ENCODE measurements around the gene JAG1. TPM values are rescaled to one million over a fixed set of nuclear protein-coding genes. Genes with fewer than 3 reads are reported as not detected.
A peak's percentile ranks its signal among the peaks of the same experiment; 100 is the strongest.

JAG1 gene
- total RNA-seq, 1 donor from 2014 or later: 60.5 TPM

DNA sequence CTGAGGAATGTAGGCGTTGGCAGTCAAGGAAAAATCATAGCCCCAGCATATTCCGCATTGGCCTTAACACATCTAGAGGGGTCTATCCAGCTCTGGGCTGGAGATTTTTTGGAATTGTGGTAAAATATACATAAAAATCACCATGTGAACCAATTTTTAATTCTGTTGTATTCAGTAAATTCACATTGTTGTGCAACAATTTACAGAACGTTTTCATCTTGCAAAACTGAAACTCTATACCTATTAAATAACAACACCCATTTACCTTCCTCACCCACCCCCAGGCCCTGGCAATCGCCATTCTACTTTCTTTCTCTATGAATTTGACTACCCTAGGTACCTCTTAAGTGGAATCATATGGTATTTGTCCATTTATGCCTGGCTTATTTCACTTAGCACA lies 6.8 kb upstream of the JAG1 start:
- H3K36me3 ChIP-seq (ENCODE audit: control insufficient read depth in 3 of 3, insufficient read depth in 3 of 3, low read length in 3 of 3): no peaks in the 10 kb centered on the region
- H3K4me3 ChIP-seq (ENCODE audit: low read length in 3 of 3): no peak overlapping the region
- H3K4me1 ChIP-seq (ENCODE audit: control insufficient read depth in 3 of 3, insufficient read depth in 3 of 3, low read length in 3 of 3): no peaks in the 10 kb centered on the region
- no peak overlapping the region for H3K9ac ChIP-seq (ENCODE audit: low read depth in 1 of 3, low read length in 3 of 3)
- no peaks in the 10 kb centered on the region for H3K27me3 ChIP-seq (ENCODE audit: control insufficient read depth in 3 of 3, insufficient read depth in 3 of 3, low read length in 3 of 3)
- no peak overlapping the region for H3K27ac ChIP-seq (ENCODE audit: low read depth, low read length)
- no peaks in the 10 kb centered on the region for H3K9me3 ChIP-seq (ENCODE audit: control insufficient read depth in 3 of 3, low read length in 3 of 3)

DNA sequence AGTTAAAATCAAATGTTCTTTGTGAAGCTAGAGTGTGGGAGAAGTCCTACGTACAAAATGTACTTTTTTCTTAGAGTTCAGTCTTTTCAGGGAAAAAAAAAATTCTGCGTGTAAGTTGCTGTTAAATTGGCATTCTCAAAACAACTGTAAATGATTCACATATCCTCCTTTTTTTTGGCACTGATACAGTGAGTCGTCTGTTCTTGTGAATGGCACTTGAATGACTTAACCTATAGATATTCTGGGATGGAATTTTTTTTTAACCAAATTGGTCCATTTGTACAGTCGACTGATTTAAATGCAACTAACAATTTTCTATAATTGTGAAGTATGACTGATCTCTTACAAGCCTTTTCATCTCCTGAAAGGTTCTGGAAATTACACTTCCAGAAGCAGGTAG lies 5.5 kb upstream of the JAG1 start:
- Histone ChIP-seq H3K9ac (ENCODE audit: low read depth in 1 of 3, low read length in 3 of 3) (no peak overlapping the region), H3K27me3 (ENCODE audit: control insufficient read depth in 3 of 3, insufficient read depth in 3 of 3, low read length in 3 of 3) (no peaks in the 10 kb centered on the region), H3K9me3 (ENCODE audit: control insufficient read depth in 3 of 3, low read length in 3 of 3) (no peaks in the 10 kb centered on the region), H3K27ac (ENCODE audit: low read depth, low read length) (no peak overlapping the region), H3K4me1 (ENCODE audit: control insufficient read depth in 3 of 3, insufficient read depth in 3 of 3, low read length in 3 of 3) (peaks cover 0 to 9% (median 3%) of the 10 kb centered on the region in 3 donors), H3K4me3 (ENCODE audit: low read length in 3 of 3) (no peak overlapping the region), H3K36me3 (ENCODE audit: control insufficient read depth in 3 of 3, insufficient read depth in 3 of 3, low read length in 3 of 3) (no peaks in the 10 kb centered on the region)

DNA sequence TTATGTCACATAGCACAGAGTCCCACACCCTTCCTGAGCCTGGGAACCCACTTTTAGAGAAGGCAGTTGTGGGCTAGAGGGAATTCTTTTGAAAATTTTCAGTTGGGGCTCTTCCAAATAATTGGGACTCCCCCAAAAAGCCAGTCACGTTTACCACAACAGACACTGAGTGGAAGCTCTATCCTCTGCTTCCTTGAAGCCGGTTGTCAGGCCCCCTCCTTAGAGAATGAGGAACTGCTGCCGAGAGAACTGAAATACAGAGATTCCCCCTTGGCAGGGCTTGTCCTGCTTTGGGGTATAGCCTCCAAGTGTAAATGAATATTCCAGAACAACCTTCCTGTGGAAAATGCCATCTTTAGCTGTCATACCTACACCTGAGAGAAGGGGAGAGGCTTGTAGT lies 2.7 kb upstream of the JAG1 start:
- Histone ChIP-seq H3K4me3 (ENCODE audit: low read length in 3 of 3) (no peak overlapping the region), H3K9me3 (ENCODE audit: control insufficient read depth in 3 of 3, low read length in 3 of 3) (no peaks in the 10 kb centered on the region), H3K9ac (ENCODE audit: low read depth in 1 of 3, low read length in 3 of 3) (no peak overlapping the region), H3K27me3 (ENCODE audit: control insufficient read depth in 3 of 3, insufficient read depth in 3 of 3, low read length in 3 of 3) (no peaks in the 10 kb centered on the region), H3K27ac (ENCODE audit: low read depth, low read length) (no peak overlapping the region), H3K36me3 (ENCODE audit: control insufficient read depth in 3 of 3, insufficient read depth in 3 of 3, low read length in 3 of 3) (no peaks in the 10 kb centered on the region), H3K4me1 (ENCODE audit: control insufficient read depth in 3 of 3, insufficient read depth in 3 of 3, low read length in 3 of 3) (peaks cover 0 to 16% (median 6%) of the 10 kb centered on the region in 3 donors)

DNA sequence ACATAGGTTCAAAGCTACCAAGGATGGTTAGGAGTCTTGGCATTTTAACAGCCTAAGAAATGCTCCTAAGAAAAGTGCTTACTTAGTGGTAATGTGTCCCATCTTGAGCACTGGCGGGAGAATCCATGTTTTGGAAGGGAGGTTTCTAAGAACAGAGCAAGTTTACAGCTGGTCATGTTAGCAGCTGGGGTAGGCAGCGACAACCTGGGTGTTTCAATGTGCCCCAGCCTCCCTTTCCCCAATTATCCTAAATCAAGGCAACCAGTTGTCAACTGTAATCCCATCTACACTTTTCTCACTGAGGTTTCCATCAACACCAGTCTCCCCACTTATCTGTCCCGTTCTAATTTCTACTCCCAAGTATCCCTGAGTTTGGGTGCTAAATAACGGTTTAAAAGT lies 1.6 kb upstream of the JAG1 start:
- Histone ChIP-seq H3K4me3 (ENCODE audit: low read length in 3 of 3) (peak overlapping the region in 1 of 3 donors; percentile 86), H3K9ac (ENCODE audit: low read depth in 1 of 3, low read length in 3 of 3) (no peak overlapping the region), H3K27ac (ENCODE audit: low read depth, low read length) (no peak overlapping the region), H3K4me1 (ENCODE audit: control insufficient read depth in 3 of 3, insufficient read depth in 3 of 3, low read length in 3 of 3) (peaks cover 6 to 16% (median 9%) of the 10 kb centered on the region in 3 donors), H3K36me3 (ENCODE audit: control insufficient read depth in 3 of 3, insufficient read depth in 3 of 3, low read length in 3 of 3) (no peaks in the 10 kb centered on the region), H3K27me3 (ENCODE audit: control insufficient read depth in 3 of 3, insufficient read depth in 3 of 3, low read length in 3 of 3) (no peaks in the 10 kb centered on the region), H3K9me3 (ENCODE audit: control insufficient read depth in 3 of 3, low read length in 3 of 3) (no peaks in the 10 kb centered on the region)

DNA sequence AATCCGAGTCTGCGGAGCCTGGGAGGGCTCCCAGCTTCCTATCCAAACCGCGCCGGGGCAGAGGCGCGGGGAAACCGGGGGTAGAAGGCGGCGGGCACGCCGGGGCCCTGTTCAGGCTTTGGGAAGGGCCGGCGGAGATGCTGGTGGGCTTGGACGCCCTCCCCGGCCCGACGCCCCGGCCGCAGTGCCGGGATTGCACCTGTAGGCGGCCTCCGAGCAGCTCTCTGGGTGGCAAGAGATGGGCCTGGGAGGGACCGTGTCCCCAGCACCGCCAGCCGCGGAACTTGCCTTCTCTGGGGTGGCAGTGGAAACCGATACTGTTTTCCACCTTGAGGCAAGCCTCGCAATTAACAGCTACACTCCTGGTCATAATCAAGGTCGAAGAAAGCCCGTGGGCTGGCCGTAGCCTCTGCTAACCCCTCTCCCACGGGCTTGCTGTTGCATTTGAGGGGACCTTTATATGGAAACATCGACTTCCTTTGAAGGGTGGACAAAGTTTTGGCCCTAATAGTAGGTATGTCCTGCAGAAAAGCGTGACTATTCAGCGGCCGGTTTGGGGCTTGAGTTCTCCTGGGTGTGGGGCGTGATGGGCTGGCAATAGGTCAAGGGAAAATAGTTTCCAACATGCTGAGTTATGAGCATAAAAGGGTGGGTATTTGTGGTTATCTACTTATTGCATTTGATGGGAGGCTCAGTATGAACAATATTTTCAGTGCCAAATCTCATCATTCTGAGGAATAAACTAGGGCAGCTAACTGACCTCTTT lies 1.1 kb upstream of the JAG1 start:
- no peaks in the 10 kb centered on the region for H3K9me3 ChIP-seq (ENCODE audit: control insufficient read depth in 3 of 3, low read length in 3 of 3)
- no peaks in the 10 kb centered on the region for H3K36me3 ChIP-seq (ENCODE audit: control insufficient read depth in 3 of 3, insufficient read depth in 3 of 3, low read length in 3 of 3)
- H3K4me3 ChIP-seq (ENCODE audit: low read length in 3 of 3): peak overlapping the region; percentile 78 to 88 (median 86)
- peak overlapping the region; percentile 85 to 89 (median 87) for H3K9ac ChIP-seq (ENCODE audit: low read depth in 1 of 3, low read length in 3 of 3)
- H3K27ac ChIP-seq (ENCODE audit: low read depth, low read length): peak overlapping the region; percentile 89
- no peaks in the 10 kb centered on the region for H3K27me3 ChIP-seq (ENCODE audit: control insufficient read depth in 3 of 3, insufficient read depth in 3 of 3, low read length in 3 of 3)
- H3K4me1 ChIP-seq (ENCODE audit: control insufficient read depth in 3 of 3, insufficient read depth in 3 of 3, low read length in 3 of 3): peaks cover 6 to 19% (median 12%) of the 10 kb centered on the region in 3 donors

DNA sequence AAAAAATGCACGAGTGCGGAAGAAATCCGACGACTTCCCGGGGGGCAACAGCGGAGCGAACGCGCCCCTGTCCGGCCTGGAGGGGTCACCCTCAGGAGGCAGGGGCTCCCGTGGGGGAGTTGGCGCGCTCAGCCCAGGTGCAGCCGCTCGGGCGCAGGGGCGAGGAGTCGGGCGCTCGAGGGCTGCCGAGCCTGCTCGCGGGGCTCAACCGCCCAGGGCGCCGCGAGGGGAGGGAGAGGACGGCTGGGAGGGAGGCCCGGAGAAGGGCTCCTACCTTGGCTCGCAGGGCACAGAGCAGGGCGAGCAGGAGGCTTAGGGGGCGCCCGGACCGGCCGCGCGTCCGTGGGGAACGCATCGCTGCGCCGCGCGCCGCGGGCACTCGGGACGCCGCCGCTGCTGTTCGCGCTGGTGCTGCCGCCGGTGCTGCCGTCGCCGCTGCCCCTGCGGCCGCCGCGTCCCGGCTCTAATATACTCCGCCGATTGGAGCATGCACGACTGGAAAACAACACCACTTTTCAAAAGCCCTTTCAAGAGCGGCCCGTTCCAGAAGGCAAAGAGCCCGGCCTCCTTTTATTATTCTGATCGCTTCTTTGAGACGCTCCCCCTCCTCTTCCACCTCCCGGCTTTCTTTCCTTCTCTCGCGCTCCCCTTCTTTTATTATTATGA lies 490 bp downstream of the JAG1 start:
- H3K27me3 ChIP-seq (ENCODE audit: control insufficient read depth in 3 of 3, insufficient read depth in 3 of 3, low read length in 3 of 3): no peaks in the 10 kb centered on the region
- peak overlapping the region; percentile 78 to 88 (median 86) for H3K4me3 ChIP-seq (ENCODE audit: low read length in 3 of 3)
- peak overlapping the region; percentile 89 for H3K27ac ChIP-seq (ENCODE audit: low read depth, low read length)
- peaks cover 10 to 24% (median 24%) of the 10 kb centered on the region in 3 donors for H3K4me1 ChIP-seq (ENCODE audit: control insufficient read depth in 3 of 3, insufficient read depth in 3 of 3, low read length in 3 of 3)
- peak overlapping the region; percentile 85 to 89 (median 87) for H3K9ac ChIP-seq (ENCODE audit: low read depth in 1 of 3, low read length in 3 of 3)
- H3K9me3 ChIP-seq (ENCODE audit: control insufficient read depth in 3 of 3, low read length in 3 of 3): no peaks in the 10 kb centered on the region
- peaks cover 0 to 4% (median 0%) of the 10 kb centered on the region in 3 donors for H3K36me3 ChIP-seq (ENCODE audit: control insufficient read depth in 3 of 3, insufficient read depth in 3 of 3, low read length in 3 of 3)

DNA sequence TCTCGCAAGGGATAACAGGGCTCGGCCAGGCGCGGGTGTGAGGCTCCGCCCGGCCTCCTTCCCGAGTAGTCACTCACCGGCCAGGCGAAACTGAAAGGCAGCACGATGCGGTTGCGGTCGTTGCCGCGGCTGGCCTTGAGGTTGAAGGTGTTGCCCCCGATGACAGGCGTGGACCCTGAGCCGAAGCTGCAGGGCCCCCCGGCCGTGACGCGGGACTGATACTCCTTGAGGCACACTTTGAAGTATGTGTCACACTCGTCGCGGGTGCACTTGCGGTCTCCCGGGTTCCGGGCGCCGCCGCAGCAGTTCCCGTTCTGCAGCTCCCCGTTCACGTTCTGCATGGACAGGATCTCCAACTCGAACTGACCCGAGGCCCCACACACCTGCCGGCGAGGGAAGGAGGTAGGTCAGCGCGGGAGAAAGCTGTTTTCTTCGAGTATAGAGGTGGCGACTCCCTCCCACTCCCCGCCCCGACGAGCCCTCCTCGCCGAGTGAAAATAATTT lies 1.1 kb downstream of the JAG1 start:
- Histone ChIP-seq H3K9me3 (ENCODE audit: control insufficient read depth in 3 of 3, low read length in 3 of 3) (no peaks in the 10 kb centered on the region), H3K9ac (ENCODE audit: low read depth in 1 of 3, low read length in 3 of 3) (peak overlapping the region; percentile 85 to 89 (median 87)), H3K4me1 (ENCODE audit: control insufficient read depth in 3 of 3, insufficient read depth in 3 of 3, low read length in 3 of 3) (peaks cover 15 to 29% (median 28%) of the 10 kb centered on the region in 3 donors), H3K4me3 (ENCODE audit: low read length in 3 of 3) (peak overlapping the region; percentile 78 to 88 (median 86)), H3K27me3 (ENCODE audit: control insufficient read depth in 3 of 3, insufficient read depth in 3 of 3, low read length in 3 of 3) (no peaks in the 10 kb centered on the region), H3K27ac (ENCODE audit: low read depth, low read length) (peak overlapping the region; percentile 89), H3K36me3 (ENCODE audit: control insufficient read depth in 3 of 3, insufficient read depth in 3 of 3, low read length in 3 of 3) (peaks cover 0 to 8% (median 2%) of the 10 kb centered on the region in 3 donors)

DNA sequence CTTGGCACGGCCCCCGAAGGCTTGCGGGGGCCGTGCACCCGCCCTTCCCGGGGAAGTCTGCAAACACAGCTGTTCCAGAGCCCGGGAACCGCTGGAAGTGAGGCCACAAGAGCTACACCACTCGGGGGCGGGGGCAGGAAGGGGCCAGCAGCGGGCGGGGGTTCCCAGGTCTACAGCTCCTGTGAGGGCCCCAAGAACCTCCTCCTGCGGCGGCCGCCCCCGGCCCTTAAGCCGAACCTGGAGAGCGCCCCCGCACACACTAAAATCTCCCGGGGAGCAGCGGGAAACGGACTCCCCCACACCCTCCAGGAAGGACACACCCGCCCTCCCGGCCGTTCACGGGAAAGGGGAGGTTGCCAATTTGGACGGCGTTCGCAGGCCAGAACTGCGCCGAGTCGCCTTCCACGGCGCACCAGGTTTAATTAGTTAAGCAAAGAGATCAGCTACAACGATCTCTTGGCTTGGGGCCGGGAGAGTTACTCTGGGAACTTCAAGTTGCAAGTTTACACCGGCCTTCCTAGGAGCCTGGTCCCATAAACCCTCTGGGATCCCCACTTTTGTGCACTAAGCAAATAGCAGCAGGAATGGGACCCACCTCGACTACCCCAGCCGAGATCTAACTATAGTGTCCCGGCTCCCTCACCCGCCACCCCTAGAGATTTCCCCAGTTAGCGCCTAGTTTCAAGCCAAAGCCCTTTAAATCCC lies 1.7 kb downstream of the JAG1 start:
- peak overlapping the region; percentile 89 for H3K27ac ChIP-seq (ENCODE audit: low read depth, low read length)
- H3K27me3 ChIP-seq (ENCODE audit: control insufficient read depth in 3 of 3, insufficient read depth in 3 of 3, low read length in 3 of 3): no peaks in the 10 kb centered on the region
- peak overlapping the region; percentile 85 to 89 (median 87) for H3K9ac ChIP-seq (ENCODE audit: low read depth in 1 of 3, low read length in 3 of 3)
- H3K36me3 ChIP-seq (ENCODE audit: control insufficient read depth in 3 of 3, insufficient read depth in 3 of 3, low read length in 3 of 3): peaks cover 0 to 10% (median 2%) of the 10 kb centered on the region in 3 donors
- peak overlapping the region; percentile 78 to 88 (median 86) for H3K4me3 ChIP-seq (ENCODE audit: low read length in 3 of 3)
- H3K4me1 ChIP-seq (ENCODE audit: control insufficient read depth in 3 of 3, insufficient read depth in 3 of 3, low read length in 3 of 3): peaks cover 20 to 34% (median 34%) of the 10 kb centered on the region in 3 donors
- no peaks in the 10 kb centered on the region for H3K9me3 ChIP-seq (ENCODE audit: control insufficient read depth in 3 of 3, low read length in 3 of 3)

DNA sequence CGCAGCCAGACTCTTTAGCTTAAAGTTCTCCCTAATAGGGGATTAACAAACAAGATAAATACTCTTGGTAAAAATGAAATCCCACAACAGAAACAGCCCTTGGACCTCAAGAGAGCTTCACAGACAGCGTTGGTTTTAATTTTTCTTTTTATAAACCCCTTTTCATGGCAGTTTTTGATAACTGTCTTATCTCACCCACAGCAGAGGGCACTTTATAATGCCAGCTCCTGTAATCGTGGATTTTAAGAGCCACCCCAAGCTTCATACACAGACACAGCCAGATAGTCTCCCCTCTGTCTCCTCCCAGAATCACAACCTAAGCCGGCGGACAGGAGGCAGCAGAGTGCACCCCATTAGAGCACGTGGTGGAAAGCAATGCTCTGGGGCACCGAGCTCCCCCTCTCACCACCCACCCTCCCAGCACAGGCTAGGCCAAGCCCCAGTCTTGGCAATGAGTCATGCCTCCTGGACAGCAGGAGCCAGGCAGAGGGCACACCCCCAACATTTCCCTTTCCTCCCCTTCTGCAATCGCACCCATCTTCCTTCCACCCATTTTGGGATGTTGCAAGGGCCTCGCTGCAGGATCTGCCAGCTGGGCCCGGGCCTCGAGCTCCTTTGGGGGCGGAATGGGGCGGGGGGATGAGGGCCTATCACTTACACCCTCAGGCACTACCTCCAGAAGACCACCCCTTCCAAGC lies 2.4 kb downstream of the JAG1 start:
- peaks cover 27 to 41% (median 40%) of the 10 kb centered on the region in 3 donors for H3K4me1 ChIP-seq (ENCODE audit: control insufficient read depth in 3 of 3, insufficient read depth in 3 of 3, low read length in 3 of 3)
- peak overlapping the region; percentile 65 to 86 (median 78) for H3K4me3 ChIP-seq (ENCODE audit: low read length in 3 of 3)
- H3K36me3 ChIP-seq (ENCODE audit: control insufficient read depth in 3 of 3, insufficient read depth in 3 of 3, low read length in 3 of 3): peaks cover 0 to 13% (median 2%) of the 10 kb centered on the region in 3 donors
- H3K9ac ChIP-seq (ENCODE audit: low read depth in 1 of 3, low read length in 3 of 3): peak overlapping the region; percentile 24 to 89 (median 61)
- peak overlapping the region; percentile 89 for H3K27ac ChIP-seq (ENCODE audit: low read depth, low read length)
- H3K27me3 ChIP-seq (ENCODE audit: control insufficient read depth in 3 of 3, insufficient read depth in 3 of 3, low read length in 3 of 3): no peaks in the 10 kb centered on the region
- H3K9me3 ChIP-seq (ENCODE audit: control insufficient read depth in 3 of 3, low read length in 3 of 3): no peaks in the 10 kb centered on the region

Measured in skeletal muscle tissue (tissue), 4 donors.